K562 (cell line): Measurements from ENCODE around the gene MLLT11. TPM values are rescaled to one million over a fixed set of nuclear protein-coding genes. Genes with fewer than 3 reads are reported as not detected.

ENCODE experiments used
- ATF7 ChIP-seq: fragments of 450-650 bp; IDR thresholded peaks from 2 replicates; pipeline ENCODE4 v1.7.1; 2014; ENCODE audit warnings: mild to moderate bottlenecking, moderate library complexity
- CSDE1 ChIP-seq, 2 experiments: fragments of 450-650 bp; IDR thresholded peaks; 2 replicates each; pipeline ENCODE4 v1.6.1; 2016; ENCODE audit warnings: mild to moderate bottlenecking in 1 of 2
- CTCFL ChIP-seq: IDR thresholded peaks from 2 replicates; pipeline ENCODE4 v1.6.1; 2011; ENCODE audit warnings: borderline replicate concordance, low read depth, mild to moderate bottlenecking, moderate library complexity, low read length; ENCODE audit not compliant: insufficient read depth, poor library complexity, severe bottlenecking
- HMGN3 ChIP-seq: IDR thresholded peaks from 2 replicates; pipeline ENCODE4 v1.6.1; 2011; ENCODE audit warnings: borderline replicate concordance, low read depth, mild to moderate bottlenecking, mixed read lengths, low read length; ENCODE audit not compliant: insufficient read length; ENCODE audit errors: extremely low read depth
- HOXB6 ChIP-seq: fragments of 250-450 bp; sonication (Bioruptor Pico); IDR thresholded peaks from 2 replicates; pipeline ENCODE4 v1.5.1; 2022; ENCODE audit warnings: mild to moderate bottlenecking, borderline replicate concordance
- NR2C2 ChIP-seq, 2 experiments: fragments of 200-800 bp in 1 of 2; sonication (Bioruptor generic) in 1 of 2; sonication (generic) in 1 of 2; formaldehyde crosslinking in 1 of 2; IDR thresholded peaks; 2 replicates each; pipeline versions ENCODE4 v1.6.1 to v1.8.0; 2016 to 2022; ENCODE audit warnings: mild to moderate bottlenecking in 1 of 2, missing compliant biosample characterization in 1 of 2, missing genetic modification characterization in 1 of 2, missing genetic modification reagents in 1 of 2
- PHF20 ChIP-seq: fragments of 450-650 bp; IDR thresholded peaks from 2 replicates; pipeline ENCODE4 v1.6.1; 2018; ENCODE audit not compliant: partially characterized antibody
- SLC30A9 ChIP-seq: fragments of 250-450 bp; sonication (Bioruptor Pico); IDR thresholded peaks from 2 replicates; pipeline ENCODE4 v1.8.0; 2022; ENCODE audit warnings: mild to moderate bottlenecking, moderate library complexity
- TBL1XR1 ChIP-seq, 2 experiments: IDR thresholded peaks; 2 replicates each; pipeline ENCODE4 v1.6.1; 2012; ENCODE audit warnings: improper control_type of control experiment in 2 of 2, low read length in 2 of 2, mild to moderate bottlenecking in 1 of 2
- XRCC4 ChIP-seq: IDR thresholded peaks from one replicate; pipeline ENCODE4 v1.6.1; 2011; ENCODE audit not compliant: insufficient read depth, insufficient read length; ENCODE audit errors: extremely low read depth
- ZBTB7A ChIP-seq: IDR thresholded peaks from 2 replicates; pipeline ENCODE4 v1.6.1; 2011; ENCODE audit warnings: low read depth, mild to moderate bottlenecking, low read length, moderate library complexity, borderline replicate concordance; ENCODE audit not compliant: control insufficient read depth
- ZFP1 ChIP-seq: fragments of 450-650 bp; formaldehyde crosslinking; IDR thresholded peaks from 2 replicates; pipeline ENCODE4 v1.4.0; 2020; ENCODE audit warnings: mild to moderate bottlenecking, mixed read lengths
- ZNF444 ChIP-seq: fragments of 250-450 bp; sonication (Bioruptor Pico); IDR thresholded peaks from 2 replicates; pipeline ENCODE4 v1.4.0; 2020; ENCODE audit warnings: mild to moderate bottlenecking, moderate library complexity
- ZNF584 ChIP-seq: fragments of 200-800 bp; sonication (Bioruptor generic); IDR thresholded peaks from 2 replicates; pipeline ENCODE4 v1.6.1; 2016; ENCODE audit warnings: low read depth, mild to moderate bottlenecking, missing genetic modification characterization, missing compliant biosample characterization
- ZNF696 ChIP-seq: fragments of 250-450 bp; sonication (Bioruptor Pico); conservative IDR thresholded peaks from 2 replicates; pipeline ENCODE4 v1.4.0; 2020; ENCODE audit warnings: mild to moderate bottlenecking, moderate library complexity
- polyA plus RNA-seq, 8 experiments: library from polyadenylated mRNA; depleted of rRNA in 4 of 8; stranded (reverse) in 5 of 8; unstranded in 3 of 8; fragments of >200 nt; fragmentation: Nextera tagmentation in 2 of 8; fragmentation: Illumina TruSeq in 1 of 8; extraction: Ambion mirVana in 2 of 8; extraction: Trizol in 1 of 8; gene quantifications; 2 replicates each; pipeline versions ENCODE4 v1.2.1 to v1.2.3, GENCODE V29; 2011 to 2014; ENCODE audit warnings: inconsistent platforms in 1 of 8, missing spikeins in 1 of 8
- total RNA-seq, 7 experiments: library from RNA; depleted of rRNA in 6 of 7; stranded (reverse); fragments of >200 nt in 6 of 7; fragmentation: Illumina TruSeq in 2 of 7; extraction: Trizol in 2 of 7; gene quantifications; 2 replicates each; pipeline versions ENCODE4 v1.2.1 to v1.2.3, GENCODE V29; 2011 to 2021; ENCODE audit warnings: low replicate concordance in 1 of 7
- TF ChIP-seq, protein P1 (sequence below): fragments of 450-650 bp; IDR thresholded peaks from 2 replicates; pipeline ENCODE4 v1.6.1; 2017; ENCODE audit warnings: antibody characterized with exemption, mild to moderate bottlenecking
- TF ChIP-seq, protein P2 (sequence below): sonication (generic); formaldehyde crosslinking; IDR thresholded peaks from 2 replicates; pipeline ENCODE4 v1.8.0; 2022; ENCODE audit warnings: missing genetic modification reagents, mild to moderate bottlenecking, moderate library complexity, borderline replicate concordance

The MLLT11 gene
- total and polyA plus RNA-seq, 9 of the 15 experiments (the other 6 are each of a cell fraction or from before 2014, with no cell fraction given): 12.1 to 91.0 (median 22.0) TPM

- TF ChIP-seq, protein P1, sequence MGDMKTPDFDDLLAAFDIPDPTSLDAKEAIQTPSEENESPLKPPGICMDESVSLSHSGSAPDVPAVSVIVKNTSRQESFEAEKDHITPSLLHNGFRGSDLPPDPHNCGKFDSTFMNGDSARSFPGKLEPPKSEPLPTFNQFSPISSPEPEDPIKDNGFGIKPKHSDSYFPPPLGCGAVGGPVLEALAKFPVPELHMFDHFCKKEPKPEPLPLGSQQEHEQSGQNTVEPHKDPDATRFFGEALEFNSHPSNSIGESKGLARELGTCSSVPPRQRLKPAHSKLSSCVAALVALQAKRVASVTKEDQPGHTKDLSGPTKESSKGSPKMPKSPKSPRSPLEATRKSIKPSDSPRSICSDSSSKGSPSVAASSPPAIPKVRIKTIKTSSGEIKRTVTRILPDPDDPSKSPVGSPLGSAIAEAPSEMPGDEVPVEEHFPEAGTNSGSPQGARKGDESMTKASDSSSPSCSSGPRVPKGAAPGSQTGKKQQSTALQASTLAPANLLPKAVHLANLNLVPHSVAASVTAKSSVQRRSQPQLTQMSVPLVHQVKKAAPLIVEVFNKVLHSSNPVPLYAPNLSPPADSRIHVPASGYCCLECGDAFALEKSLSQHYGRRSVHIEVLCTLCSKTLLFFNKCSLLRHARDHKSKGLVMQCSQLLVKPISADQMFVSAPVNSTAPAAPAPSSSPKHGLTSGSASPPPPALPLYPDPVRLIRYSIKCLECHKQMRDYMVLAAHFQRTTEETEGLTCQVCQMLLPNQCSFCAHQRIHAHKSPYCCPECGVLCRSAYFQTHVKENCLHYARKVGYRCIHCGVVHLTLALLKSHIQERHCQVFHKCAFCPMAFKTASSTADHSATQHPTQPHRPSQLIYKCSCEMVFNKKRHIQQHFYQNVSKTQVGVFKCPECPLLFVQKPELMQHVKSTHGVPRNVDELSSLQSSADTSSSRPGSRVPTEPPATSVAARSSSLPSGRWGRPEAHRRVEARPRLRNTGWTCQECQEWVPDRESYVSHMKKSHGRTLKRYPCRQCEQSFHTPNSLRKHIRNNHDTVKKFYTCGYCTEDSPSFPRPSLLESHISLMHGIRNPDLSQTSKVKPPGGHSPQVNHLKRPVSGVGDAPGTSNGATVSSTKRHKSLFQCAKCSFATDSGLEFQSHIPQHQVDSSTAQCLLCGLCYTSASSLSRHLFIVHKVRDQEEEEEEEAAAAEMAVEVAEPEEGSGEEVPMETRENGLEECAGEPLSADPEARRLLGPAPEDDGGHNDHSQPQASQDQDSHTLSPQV: peak; percentile 89
- TF ChIP-seq, protein P2, sequence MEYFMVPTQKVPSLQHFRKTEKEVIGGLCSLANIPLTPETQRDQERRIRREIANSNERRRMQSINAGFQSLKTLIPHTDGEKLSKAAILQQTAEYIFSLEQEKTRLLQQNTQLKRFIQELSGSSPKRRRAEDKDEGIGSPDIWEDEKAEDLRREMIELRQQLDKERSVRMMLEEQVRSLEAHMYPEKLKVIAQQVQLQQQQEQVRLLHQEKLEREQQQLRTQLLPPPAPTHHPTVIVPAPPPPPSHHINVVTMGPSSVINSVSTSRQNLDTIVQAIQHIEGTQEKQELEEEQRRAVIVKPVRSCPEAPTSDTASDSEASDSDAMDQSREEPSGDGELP (CRISPR knock-in tag): peak; percentile 81
- TF ChIP-seq HMGN3 (no peak), TBL1XR1 (IDR thresholded peaks at IDR 0.05; ENCODE audit: low read length in 2 of 2) (peak; percentile 12 to 66; a peak in 2 of 4 replicates), ZBTB7A (peak; percentile 94; the same call in 1 of the 2 replicates), HOXB6 (CRISPR knock-in tag) (no peak), ZNF584 (no peak), NR2C2 (CRISPR knock-in tag; IDR thresholded peaks at IDR 0.05) (peak; percentile 27; the same call in 1 of the 2 replicates), NR2C2 (tag; IDR thresholded peaks at IDR 0.05) (peak; percentile 56; the same call in 1 of the 2 replicates), ZNF696 (CRISPR knock-in tag) (no peak), CSDE1 (IDR thresholded peaks at IDR 0.05) (peak in 1 of 2 experiments; percentile 86; a peak in 3 of 4 replicates), XRCC4 (no peak), ATF7 (peak; percentile 92), CTCFL (peak; percentile 85), PHF20 (peak; percentile 97), SLC30A9 (no peak), ZFP1 (CRISPR knock-in tag) (no peak), ZNF444 (no peak)
Measured at GRCh38 chr1:151070474-151071276, 10.5 kb downstream of the MLLT11 start, which contains the start of gene GABPB2 (continued).
